Measurements from ENCODE around the gene NRIP1. TPM values are rescaled to one million over a fixed set of nuclear protein-coding genes. Genes with fewer than 3 reads are reported as not detected.

The NRIP1 gene
- total and polyA plus RNA-seq, 2 of the 8 experiments (the other 6 are each of a cell fraction or from before 2014, with no cell fraction given): 1.5 to 9.3 TPM

GRCh38 chr21:15061747-15062605 lies 2.8 kb downstream of the NRIP1 start:
- H3K79me1 ChIP-seq (ENCODE audit: low read depth, low read length): no peaks in the 10 kb centered on the region
- no peak overlapping the region; a peak in 1 of 4 replicates for H3K4me2 ChIP-seq (ENCODE audit: insufficient read depth in 1 of 2, low read depth in 2 of 2, low read length in 2 of 2)
- H2BK5ac ChIP-seq (ENCODE audit: low read depth, low read length): no peak overlapping the region
- H4K91ac ChIP-seq (replicated peaks; ENCODE audit: insufficient read length, low read length): no peak overlapping the region
- H3K4me3 ChIP-seq (ENCODE audit: extremely low read depth in 1 of 4, insufficient read depth in 2 of 4, low read depth in 3 of 4, low read length in 4 of 4): 0 out of 8 replicates have a peak overlapping the region, but pooled peaks of 1 of the 4 experiments have one; percentile 67
- no peak overlapping the region for H2AK5ac ChIP-seq (ENCODE audit: low read depth, low read length)
- H3K23me2 ChIP-seq (ENCODE audit: low read depth, low read length): peaks cover 11% of the 10 kb centered on the region
- no peak overlapping the region for H3K23ac ChIP-seq (ENCODE audit: insufficient read length)
- H3K14ac ChIP-seq (ENCODE audit: insufficient read length): no peak overlapping the region
- H3K9me3 ChIP-seq (ENCODE audit: insufficient read depth in 2 of 2, low read depth in 1 of 2, low read length in 1 of 2): no peaks in the 10 kb centered on the region
- no peak overlapping the region for H2BK12ac ChIP-seq (ENCODE audit: low read depth, low read length)
- no peak overlapping the region for H2BK20ac ChIP-seq (ENCODE audit: low read length)
- ChIA-PET POLR2A (ENCODE audit: partially characterized antibody) (no interaction called here), CTCF (ENCODE audit: partially characterized antibody) (no interaction called here)
- no peak overlapping the region for H4K5ac ChIP-seq (ENCODE audit: insufficient read length, low read depth, low read length)
- no peak overlapping the region for H2AFZ ChIP-seq (ENCODE audit: low read length)
- H3K27me3 ChIP-seq (replicated peaks in 1 of 4; ENCODE audit: control insufficient read depth in 3 of 4, extremely low read depth in 1 of 4, insufficient read depth in 3 of 4, low read length in 3 of 4): peaks cover 0 to 9% (median 3%) of the 10 kb centered on the region in 4 experiments; a peak in 2 of 7 replicates
- H2BK120ac ChIP-seq (replicated peaks; ENCODE audit: low read depth, low read length): no peak overlapping the region
- FAIRE-seq: no peak
- peaks cover 2 to 10% (median 4%) of the 10 kb centered on the region in 4 experiments; a peak in 6 of 7 replicates for H3K4me1 ChIP-seq (replicated peaks in 1 of 4; ENCODE audit: control insufficient read depth in 3 of 4, insufficient read depth in 4 of 4, low read length in 3 of 4)
- H4K20me1 ChIP-seq (replicated peaks in 1 of 2; ENCODE audit: control insufficient read depth in 1 of 2, insufficient read depth in 2 of 2, low read length in 2 of 2): no peaks in the 10 kb centered on the region
- H3K27ac ChIP-seq (ENCODE audit: low read depth, low read length): no peak overlapping the region
- no peak for DNase-seq (ENCODE audit: low read depth in 1 of 2, low spot score in 2 of 2)
- H3K56ac ChIP-seq (replicated peaks; ENCODE audit: insufficient read length, low read depth, low read length): no peak overlapping the region
- no peak overlapping the region for H3K18ac ChIP-seq (ENCODE audit: extremely low read depth, low read length)
- no peak overlapping the region for H3K9ac ChIP-seq (replicated peaks in 1 of 4; ENCODE audit: extremely low read depth in 1 of 4, low read depth in 3 of 4, low read length in 3 of 4)
- no peak overlapping the region for H4K8ac ChIP-seq (ENCODE audit: extremely low read depth, insufficient read depth, low read length)
- no peak for TF ChIP-seq KDM4A (IDR thresholded peaks at IDR 0.05; ENCODE audit: low read depth, low read length, severe bottlenecking)
- no peak for TF ChIP-seq SP1 (IDR thresholded peaks at IDR 0.05; ENCODE audit: low read depth, low read length)
- TF ChIP-seq EGR1 (IDR thresholded peaks at IDR 0.05; ENCODE audit: borderline replicate concordance, low read depth, low read length): no peak
- no peak for TF ChIP-seq TAF1 (IDR thresholded peaks at IDR 0.05; ENCODE audit: low read depth, low read length)
- no peak for TF ChIP-seq SP4 (IDR thresholded peaks at IDR 0.05; ENCODE audit: low read length)
- no peak for TF ChIP-seq RBBP5 (IDR thresholded peaks at IDR 0.05; ENCODE audit: borderline replicate concordance, low read depth, low read length)
- no peak for TF ChIP-seq KDM1A (IDR thresholded peaks at IDR 0.05; ENCODE audit: borderline replicate concordance, low read length)
- TF ChIP-seq TAF7 (optimal IDR thresholded peaks at IDR 0.05; ENCODE audit: borderline replicate concordance, low read depth, low read length): no peak
- TF ChIP-seq SP2 (IDR thresholded peaks at IDR 0.05; ENCODE audit: low read length): no peak
- no peaks in the 10 kb centered on the region for H3K36me3 ChIP-seq (ENCODE audit: control insufficient read depth in 2 of 4, insufficient read depth in 4 of 4, low read length in 3 of 4)
- WGBS, 2 experiments (ENCODE audit: extremely low coverage in 1 of 2, insufficient coverage in 1 of 2, insufficient read length in 1 of 2, insufficient replicate concordance in 2 of 2, low coverage in 1 of 2, low lambda C conversion rate in 2 of 2, missing lambda C conversion rate in 1 of 2): 87% methylated on average over 6 of the region's 6 CpGs; no CpG with 5 or more reads in 1 of the 2 experiments
- peaks cover 0 to 69% of the 10 kb centered on the region in 2 experiments; a peak in 3 of 4 replicates for H3K79me2 ChIP-seq (ENCODE audit: control insufficient read depth in 1 of 2, insufficient read depth in 2 of 2, low read length in 2 of 2)
- H3K4ac ChIP-seq (replicated peaks; ENCODE audit: insufficient read length, low read depth, low read length): no peak overlapping the region
- no peak overlapping the region for H2BK15ac ChIP-seq (ENCODE audit: low read length)
